Kasumi-1 (cell line): ENCODE measurements around the gene CYBA.
A peak's percentile ranks its signal among the peaks of the same experiment; 100 is the strongest.
"Not testable (repeated sequence)": the region's sequence is repeated elsewhere in the genome, so short reads cannot be mapped to it uniquely, and the experiment has no call there.

Experiments
- DNase-seq, 2 experiments: peaks; one replicate each; lab custom pipeline; 2025; lab: John Stamatoyannopoulos, UW

The CYBA gene

DNA sequence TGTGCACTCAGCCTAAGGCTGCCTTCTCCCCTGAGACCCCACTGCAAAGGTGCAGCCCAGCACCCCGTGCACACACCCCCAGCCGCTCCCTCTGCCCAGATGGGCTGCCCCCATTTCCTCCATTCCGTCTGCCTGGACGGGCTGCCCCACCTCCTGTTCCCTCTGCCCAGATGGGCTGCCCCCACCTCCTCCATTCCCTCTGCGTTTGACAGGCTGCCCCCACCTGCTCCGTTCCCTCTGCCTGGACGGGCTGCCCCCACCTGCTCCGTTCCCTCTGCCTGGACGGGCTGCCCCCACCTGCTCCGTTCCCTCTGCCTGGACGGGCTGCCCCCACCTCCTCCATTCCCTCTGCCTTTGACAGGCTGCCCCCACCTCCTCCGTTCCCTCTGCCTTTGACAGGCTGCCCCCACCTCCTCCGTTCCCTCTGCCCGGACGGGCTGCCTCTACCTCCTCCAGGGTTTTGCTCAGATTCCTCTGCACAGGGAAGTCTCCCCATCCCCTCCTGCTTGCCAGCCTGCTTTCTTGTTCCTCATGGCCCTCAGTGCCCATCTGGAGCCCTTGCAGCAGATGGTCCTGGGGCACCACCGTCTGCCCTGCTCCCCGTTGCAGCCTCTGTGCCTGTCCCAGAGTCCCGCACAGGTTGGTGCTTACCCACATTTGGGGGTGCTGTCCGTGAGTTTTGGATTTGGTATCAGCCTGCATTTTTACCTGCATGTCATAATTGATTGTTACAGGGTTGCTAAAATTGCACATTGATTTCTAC is 35.9 kb downstream of the CYBA start:
- DNase-seq, result no peak

DNA sequence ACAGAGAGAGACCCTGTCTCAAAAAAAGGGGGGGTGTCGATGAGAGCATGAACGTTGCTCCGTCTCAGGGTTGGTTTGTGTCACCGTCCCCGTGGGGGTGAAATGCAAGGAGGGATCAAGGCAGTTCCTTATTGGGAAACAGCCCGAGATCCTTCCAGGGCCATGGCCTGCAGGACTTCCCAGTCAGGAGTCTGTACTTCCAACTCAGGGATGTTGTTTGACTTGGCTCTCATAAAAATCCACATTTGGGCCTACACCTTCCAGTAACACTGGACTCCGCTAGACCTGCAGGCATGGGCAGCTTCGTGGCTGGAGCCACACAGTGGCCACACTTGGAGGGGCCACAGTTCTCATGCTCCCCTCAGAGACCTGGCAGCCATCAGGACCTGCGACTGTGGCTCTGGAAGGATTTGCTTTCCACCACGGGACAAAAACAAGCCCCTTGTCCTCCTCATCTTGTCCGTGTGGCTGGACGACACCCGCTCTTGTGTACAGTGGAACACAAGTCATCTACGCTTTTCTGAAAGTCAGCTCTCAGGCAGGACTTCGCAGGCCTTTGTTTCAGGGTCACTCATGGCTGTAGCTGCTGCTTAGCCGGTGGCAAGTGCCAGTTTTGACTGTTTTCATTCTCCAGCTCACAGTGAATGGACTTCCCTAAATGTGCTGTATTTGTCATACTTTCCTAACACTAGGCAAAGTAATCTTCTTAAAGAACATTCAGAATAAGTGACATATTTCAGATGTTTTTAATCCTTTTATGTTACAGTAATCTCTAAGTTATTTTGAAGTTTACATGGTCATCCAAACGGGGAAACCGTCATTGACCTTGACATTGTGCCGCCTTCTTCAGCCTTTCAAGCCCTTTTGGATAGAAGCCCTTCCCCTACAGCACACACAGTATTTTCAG is 36.7 kb downstream of the CYBA start:
- no peak for DNase-seq

DNA sequence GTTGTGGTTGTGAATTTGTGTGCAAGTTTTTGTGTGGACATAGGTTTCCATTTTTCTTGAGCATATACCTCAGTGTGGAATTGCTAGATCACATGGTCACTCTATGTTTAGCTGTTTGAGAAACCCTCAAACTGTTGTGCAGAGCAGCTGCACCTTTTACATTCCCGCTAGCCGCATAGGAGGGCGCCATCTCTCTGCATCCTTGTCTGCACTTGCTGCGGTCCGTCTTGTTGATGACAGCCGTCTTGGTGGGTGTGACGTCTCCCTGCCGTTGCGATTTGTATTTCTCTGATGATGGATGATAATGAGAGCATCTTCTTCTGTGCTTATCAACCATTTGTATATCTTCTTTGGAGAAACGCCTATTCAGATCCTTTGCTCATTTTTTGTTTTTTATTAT is 37.6 kb downstream of the CYBA start:
- DNase-seq, result no peak

DNA sequence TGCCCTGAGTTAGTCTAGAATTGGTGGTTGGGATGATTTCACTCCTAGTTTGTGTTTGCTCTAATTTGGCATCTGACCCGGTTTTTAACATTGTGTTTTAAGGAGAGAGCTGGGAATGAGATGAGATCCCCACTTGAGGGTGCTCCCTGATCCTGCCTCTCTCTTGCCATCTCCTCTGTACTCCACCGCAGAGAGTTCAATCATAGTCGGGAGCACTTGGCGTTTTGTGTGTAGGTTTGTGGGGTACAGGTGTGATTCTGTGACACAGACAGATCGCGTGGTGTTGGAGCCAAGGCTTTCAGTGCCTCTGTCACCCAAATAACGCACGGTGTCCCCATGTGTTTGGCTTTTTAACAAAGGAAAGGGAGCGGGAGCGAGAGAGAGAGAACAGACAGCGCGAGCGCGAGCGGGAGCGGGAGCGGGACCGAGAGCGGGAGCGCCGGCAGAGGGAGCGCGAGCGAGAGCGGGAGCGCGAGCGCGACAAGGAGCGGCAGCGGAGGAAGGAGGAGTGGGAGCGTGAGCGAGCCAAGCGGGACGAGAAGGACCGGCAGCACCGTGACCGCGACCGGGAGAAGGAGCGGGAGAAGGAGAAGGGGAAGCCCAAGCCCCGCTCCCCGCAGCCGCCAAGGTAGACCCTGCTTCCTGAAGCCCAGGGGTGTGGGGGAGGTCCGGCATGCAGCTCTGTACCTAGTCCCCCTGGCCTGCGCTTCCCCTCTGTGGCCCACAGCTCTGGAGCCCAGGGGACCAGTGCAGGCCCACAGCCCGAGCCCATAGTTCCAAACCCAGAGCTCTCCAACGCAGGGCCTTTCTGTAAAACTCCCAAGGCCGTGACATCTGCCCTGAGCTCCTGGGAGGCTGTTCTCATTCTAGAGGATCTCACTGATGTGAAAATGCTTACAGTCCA is 39.7 kb downstream of the CYBA start:
- DNase-seq, result no peak

DNA sequence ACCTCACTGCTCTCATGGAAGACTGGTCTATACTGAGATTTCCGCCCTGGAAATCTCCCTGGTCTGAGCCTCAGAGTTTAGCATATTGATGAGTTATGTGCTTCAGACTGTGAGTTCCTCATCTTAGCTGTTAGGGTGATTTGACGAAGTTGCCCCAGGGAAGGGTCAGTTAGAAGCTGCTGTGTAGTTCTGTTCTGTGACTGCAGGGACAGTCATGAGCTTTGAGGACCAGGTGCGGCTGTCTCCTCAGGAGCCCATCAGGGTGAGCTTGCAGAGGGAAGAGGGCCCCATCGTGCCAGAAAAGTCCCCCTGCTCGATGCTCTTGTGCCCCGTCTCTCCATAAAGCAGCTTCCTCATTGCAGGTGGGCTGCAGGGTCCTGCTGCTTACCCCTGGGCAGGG is 40.8 kb downstream of the CYBA start:
- no peak for DNase-seq

DNA sequence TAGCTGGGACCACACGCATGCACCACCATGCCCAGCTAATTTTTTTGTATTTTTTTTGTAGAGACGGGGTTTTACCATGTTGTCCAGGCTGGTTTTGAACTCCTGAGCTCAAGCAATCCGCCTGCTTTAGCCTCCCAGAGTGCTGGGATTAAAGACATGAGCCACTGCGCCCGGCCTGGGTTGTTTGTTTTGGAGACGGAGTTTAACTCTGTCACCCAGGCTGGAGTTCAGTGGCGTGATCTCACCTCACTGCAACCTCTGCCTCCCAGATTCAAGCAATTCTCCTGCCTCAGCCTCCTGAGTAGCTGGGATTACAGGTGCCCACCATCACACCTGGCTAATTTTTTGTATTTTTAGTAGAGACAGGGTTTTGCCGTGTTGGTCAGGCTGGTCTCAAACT is 41.4 kb downstream of the CYBA start:
- DNase-seq, result not testable (repeated sequence)

DNA sequence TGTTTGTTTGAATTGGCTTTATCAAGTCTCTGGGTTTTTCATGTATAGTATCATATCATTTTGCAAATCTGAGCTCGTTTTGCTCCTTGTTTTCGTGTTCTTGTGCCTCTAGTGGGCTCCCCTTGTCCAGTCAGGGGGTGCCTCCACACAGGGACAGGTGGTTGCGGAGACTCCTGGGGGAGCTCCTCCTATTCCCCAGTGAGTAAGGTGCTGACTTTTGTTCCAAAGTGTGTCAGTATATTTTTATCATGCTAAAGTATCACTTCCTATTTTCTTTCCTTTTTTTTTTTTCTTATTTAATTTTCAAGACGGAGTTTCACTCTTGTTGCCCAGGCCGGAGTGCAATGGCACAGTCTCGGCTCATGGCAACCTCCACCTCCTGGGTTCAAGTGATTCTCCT is 42.8 kb downstream of the CYBA start:
- no peak for DNase-seq

DNA sequence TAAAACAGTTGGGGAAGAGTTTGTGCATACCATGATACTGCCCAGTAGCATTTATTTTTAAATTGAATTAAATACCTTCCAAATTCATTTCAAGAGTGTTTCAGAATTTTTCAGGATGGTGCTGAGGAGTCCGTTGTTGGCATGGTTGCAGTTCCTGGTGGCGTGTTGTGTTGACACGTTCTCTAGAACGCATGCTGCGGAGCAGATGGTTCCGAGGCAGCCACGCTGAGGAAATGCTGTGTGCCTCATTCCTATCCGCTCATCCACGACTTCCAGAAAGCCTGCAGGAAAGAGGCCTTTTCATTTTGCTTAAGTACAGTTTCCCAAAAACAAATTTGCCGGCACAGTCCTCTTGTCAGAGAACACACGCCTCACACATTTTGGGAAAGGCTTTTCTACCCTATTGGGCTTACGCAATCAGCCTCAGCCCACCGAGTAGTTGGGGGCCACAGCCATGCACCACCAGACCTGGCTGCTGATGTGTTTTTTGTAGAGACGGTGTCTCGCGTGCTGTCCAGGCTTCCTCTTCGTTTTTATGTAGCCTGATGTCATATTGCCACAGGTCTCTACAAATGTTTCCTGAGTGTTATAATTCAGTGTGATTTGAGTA is 44.6 kb downstream of the CYBA start:
- DNase-seq, result no peak

DNA sequence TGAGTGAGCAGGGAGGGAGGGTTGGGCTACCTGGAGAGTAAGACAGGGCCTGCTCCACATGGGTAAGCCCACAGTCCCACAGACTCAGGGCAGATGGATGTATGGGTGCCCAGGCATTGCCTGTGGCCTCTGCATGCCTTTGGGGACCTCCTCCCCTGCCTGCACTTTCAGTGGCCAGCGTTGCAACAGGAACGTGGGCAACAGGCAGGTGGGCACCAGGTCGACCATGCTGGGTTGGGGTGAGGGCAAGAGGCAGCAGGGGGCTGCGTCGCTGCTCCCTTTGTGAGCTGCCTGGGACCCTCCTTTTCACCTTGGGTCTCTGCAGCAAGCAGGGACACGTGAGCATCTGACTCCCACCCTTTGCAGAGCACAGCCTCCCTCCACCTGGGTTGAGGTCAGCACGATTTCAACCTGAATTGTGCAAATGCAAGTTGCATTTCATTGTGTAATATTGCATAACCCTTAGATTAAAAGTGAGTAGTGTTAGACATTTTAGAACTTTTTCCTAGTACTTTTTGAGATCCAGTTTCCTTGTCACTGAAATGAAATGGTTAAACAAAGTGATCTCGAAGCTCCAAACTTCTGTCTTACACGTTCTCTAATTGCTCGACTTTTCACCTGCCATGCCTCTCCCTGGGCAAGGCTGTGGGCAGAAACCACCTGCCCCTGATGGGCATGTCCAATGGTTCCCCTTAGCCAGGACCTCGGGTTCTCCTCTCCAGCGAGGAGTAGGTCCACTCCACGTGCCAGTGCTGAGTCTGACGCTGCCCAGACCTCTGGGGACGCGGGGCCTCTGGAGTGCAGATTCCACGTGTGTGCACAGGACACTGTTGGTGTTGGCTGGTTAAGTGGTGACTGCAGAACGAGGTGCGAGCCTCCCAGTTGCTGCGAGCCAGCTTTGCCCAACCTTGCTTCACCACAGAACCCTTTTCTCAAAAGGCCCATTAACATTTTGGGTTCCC is 45.4 kb downstream of the CYBA start:
- DNase-seq, result no peak

DNA sequence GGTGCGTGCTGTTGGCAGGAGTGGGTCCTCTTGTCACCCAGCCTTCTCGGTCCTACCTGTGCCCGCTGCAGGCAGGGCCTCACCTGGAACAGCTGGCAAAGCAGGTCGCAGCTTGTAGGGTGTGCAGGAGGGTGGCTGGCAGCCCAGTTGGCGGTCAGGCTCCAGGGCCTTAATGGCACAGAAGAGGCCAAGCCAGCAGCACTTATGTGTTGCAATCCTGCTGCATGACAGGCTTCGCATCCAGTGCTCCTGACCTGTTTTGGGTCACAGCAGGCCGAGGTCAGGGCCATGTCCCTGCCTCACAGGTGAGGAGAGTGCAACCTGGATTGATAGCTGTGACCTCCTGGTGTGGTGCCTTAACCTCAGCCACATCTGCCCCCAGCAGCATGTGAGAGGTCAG is 48.8 kb downstream of the CYBA start:
- DNase-seq, result no peak

DNA sequence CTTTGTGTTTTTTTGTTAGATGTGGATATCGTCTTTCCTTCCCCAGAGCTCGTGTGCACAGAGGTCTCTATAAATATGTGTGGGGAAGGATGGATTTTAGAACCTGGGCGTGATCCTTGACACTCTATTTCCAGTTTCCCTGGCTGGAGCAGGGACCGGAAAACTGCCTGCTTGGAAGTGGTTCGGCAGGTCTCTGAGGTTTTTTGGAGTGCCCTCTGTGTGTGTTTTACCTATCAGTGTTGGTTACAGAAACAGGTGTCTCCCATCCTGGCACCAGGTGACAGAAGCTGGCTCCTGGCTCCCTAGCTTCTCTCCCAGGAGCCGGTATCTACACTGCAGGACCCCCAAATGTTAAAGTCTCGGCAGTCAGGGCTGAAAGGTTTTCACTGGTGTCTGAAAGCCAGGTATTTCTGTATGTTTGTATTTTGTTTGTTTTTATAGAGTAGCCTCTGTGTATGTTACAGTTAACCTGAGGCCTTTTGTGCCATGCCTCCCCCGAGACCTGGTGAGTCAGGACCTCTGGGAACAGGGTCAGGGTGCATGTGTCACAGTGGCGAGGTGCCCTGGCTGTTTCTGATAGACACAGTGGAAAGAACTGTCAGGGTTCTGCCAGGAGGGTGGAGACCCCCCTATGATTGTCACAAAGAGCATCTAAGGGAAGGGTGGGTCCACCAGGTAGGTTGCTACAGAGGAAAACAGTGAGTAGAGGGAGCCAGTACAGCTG is 49.4 kb downstream of the CYBA start:
- DNase-seq, result no peak

DNA sequence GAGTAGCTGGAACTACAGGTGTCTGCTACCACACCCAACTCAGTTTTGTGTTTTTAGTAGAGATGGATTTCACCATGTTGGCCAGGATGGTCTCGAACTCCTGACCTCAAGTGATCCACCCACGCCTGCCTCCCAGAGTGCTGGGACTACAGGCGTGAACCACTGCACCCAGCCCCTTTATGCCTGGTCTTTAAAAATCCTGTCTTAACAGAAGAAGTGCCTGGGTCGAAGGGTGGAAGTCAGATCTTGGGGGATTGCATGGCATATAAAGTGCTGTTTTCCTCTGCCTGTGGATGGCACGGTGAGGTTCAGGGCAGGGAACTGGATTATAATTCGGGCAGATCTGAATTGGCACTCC is 50.3 kb downstream of the CYBA start:
- DNase-seq, result no peak

DNA sequence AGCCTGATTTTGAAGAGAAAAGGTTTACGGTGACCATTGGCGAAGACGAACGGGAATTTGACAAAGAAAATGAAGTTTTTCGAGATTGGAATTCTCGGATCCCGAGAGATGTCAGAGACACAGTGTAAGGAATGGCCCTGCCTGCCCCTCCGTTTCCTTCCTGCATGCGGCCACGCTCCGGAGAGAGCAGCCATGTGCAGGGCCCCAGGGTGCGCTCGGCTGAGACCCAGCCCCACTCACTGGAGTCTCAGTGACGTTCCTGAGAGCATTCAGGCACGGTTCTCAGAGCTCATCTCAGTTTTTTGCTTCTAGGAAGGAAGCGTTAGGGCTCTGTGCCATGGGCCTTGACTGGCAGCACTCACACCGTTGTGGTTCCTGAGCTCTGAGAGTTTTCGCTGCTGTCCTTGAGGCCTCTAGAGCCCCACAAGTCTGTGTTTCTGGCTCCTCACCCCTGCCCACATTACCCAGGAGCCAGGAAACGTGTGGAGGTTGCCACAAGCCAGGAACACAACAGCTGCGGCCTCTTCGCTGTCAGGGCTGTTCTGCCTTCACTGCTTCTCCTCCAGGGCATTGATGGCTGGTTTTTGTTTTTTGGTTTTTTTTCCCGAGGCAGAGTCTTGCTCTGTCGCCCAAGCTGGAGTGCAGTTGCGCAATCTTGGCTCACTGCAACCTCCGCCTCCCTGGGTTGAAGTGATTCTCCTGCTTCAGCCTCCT is 50.9 kb downstream of the CYBA start:
- DNase-seq, result peak; percentile 70 to 89

DNA sequence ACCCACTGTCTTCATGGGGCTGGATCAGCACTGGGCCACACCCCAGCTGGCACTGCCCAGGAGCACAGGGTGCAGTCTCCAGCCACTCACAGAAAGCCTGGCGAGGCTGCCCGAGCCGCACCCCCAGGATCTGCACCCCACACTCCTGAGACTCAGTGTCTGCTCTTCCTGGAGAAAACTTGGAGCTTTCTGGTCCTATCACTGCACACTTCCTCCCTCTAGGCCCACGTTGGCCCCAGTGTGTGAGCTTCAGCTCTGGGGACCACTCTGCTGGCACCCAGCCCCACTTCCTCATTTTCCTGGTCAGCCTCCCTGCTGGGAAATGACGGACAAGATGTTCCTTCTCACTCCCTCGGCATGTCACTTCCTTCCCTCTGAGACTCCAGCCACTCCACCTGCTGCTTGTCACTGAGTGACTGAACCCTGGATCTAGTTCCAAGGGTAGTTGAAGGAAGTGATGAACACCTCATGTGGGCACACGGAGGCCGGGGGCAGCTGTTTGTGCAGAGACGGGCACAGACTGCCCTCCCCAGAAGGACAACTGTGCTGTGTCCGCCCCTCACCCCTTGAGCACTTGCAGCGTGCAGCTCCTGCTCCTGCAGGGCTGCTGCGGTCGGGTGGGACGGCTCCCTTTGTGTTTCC is 51.6 kb downstream of the CYBA start:
- DNase-seq, result peak; percentile 96 to 98

DNA sequence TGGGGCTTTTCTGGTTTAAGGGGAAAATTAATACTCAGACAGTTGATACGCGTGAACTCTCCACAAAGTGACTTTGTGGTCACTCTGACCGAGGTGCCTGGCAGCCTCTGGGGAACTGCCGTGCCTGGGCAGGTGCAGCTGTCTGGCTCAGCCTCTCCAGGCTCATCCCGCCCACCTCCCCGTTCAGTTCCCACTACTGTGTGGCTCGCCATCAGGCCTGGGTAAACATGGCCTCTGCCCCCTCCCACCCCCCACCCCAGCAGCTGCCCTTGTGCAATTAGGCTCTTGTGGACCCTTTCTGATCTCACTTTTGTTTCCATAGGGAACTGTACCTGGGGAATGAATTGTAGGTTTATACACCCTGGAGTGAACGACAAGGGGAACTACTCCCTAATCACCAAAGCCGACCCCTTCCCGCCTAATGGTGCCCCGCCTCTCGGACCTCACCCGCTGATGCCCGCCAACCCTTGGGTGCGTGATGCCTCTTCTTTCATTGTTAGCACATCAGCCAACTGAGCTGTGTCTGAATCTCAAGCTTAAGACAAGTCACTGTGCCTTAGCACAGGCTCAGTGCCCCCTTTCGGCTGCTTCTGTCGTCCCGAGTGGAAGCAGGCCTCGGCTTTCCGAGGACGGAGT is 52.9 kb downstream of the CYBA start:
- DNase-seq, result no peak

DNA sequence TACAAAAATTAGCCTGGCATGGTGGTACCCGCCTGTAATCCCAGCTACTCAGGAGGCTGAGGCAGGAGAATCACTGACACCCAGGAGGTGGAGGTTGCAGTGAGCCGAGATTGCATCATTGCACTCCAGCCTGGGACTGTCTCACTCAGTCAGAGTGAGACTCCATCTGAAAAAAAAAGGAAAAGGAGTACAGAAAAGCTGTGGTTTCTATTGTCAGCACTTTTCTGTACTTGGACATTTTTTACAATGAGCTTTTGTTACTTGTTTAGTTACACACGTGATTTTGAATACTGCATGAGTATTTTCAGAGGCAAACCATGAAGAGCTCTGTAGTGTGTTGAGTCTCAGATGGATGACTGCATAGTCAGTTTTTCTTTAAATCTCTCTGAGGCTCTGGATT is 54.4 kb downstream of the CYBA start:
- DNase-seq, result no peak

DNA sequence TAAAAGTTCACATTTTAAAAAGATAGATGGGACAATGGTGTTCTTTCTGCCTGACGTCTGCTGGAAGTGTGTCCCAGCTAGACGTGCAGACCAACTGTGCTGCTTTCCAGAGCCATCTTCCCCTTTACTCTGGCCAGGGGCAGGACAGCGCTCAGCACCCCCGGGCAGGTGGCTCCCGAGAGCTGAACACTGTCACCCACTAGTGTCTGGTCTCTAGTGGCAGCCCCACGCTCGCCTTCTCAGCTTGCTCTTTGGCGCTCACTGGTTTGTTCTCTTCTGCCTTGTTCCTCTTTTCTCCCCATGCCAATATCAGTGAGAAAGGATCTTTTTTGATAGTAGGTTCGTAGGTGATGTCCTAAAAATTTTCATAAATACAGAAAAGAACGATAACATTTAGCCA is 54.9 kb downstream of the CYBA start:
- no peak for DNase-seq

DNA sequence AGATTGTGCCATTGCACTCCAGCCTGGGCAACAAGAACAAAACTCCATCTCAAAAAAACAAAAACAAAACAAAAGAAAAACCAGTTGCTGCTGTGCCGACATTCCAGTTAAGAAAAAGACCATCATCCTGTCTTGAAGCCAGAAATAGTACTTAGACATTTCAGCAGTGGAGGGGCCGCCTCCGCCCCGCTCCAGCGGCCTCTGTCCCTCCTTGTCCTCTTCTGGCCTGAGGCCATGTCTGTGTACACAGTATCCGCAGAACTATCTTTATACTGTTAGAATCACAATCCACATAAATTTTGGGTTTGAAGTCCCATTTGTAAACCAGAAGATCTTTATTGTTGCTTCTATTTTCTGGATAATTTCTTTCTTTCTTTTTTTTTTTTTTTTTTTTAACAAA is 55.8 kb downstream of the CYBA start:
- no peak for DNase-seq
